Stomach (tissue), 4 donors: ENCODE results near the gene HERPUD2.

Experiments used
- CTCF ChIP-seq, 7 experiments: fragments of 450-650 bp in 4 of 7; fragments of 200-600 bp in 3 of 7; sonication (generic) in 3 of 7; IDR thresholded peaks; one replicate each; pipeline ENCODE4 v1.5.1; 2016 to 2019; ENCODE audit warnings: antibody characterized with exemption in 7 of 7, control low read depth in 2 of 7, mild to moderate bottlenecking in 1 of 7
- EP300 ChIP-seq: sonication (generic); formaldehyde crosslinking; IDR thresholded peaks from one replicate; pipeline ENCODE4 v1.6.1; 2017; ENCODE audit warnings: antibody characterized with exemption
- POLR2AphosphoS5 ChIP-seq, 3 donors: sonication (generic); formaldehyde crosslinking; IDR thresholded peaks; one replicate each; pipeline ENCODE4 v1.6.1; 2016; ENCODE audit warnings: antibody characterized with exemption in 3 of 3

DNA sequence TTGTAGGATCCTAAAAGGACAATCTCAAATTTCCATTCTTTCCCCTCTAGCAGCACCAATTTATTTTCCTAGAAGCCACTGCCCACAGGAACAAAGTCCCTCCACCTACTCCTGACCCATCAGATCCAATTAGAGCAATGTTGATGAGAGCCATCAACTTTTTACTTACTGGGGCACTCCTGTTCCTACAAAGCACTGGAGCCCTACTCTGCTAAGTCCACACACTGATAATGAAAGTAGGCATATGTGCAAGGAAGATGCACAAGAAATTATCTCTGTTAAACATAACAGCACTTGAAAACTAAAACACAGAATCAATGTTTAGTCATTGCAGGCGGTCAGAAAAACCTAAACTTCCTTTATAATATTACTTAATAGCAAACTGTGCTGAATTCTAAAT lies 3.6 kb downstream of the HERPUD2 start:
- TF ChIP-seq POLR2AphosphoS5 (IDR thresholded peaks at IDR 0.05): no peak
- TF ChIP-seq CTCF (IDR thresholded peaks at IDR 0.05): no peak
- TF ChIP-seq EP300: no peak
